ENCODE results near the gene HHEX. TPM values are rescaled to one million over a fixed set of nuclear protein-coding genes. Genes with fewer than 3 reads are reported as not detected.
"Not testable (repeated sequence)": the region's sequence is repeated elsewhere in the genome, so short reads cannot be mapped to it uniquely, and the experiment has no call there.

Gene HHEX
- total RNA-seq = under 1 TPM; 0.34 to 0.67 TPM

GRCh38 chr10:92689663-92690210 is at the start of gene HHEX:
Gene HHEX (plus strand): TSS chr10:92689955. CDS start chr10:92689987, 32 bp downstream.
- Mint-ChIP-seq H3K27ac (no peak within 1 kb of the TSS), H3K27me3 (ENCODE audit: low read depth) (peaks cover 75% of the 10 kb centered on the region), H3K9me3 (peaks cover 0 to 2% of the 10 kb centered on the region in 2 donors), H3K4me1 (ENCODE audit: low read depth) (peaks cover 22% of the 10 kb centered on the region), H3K4me3 (peak within 1 kb of the TSS; percentile 76 to 89), H3K36me3 (ENCODE audit: insufficient read depth in 2 of 2) (no peaks in the 10 kb centered on the region)
- ATAC-seq (replicated peaks in 1 of 2) = peak; percentile 73 to 80
- DNase-seq = peak; percentile 55 to 60

DNA sequence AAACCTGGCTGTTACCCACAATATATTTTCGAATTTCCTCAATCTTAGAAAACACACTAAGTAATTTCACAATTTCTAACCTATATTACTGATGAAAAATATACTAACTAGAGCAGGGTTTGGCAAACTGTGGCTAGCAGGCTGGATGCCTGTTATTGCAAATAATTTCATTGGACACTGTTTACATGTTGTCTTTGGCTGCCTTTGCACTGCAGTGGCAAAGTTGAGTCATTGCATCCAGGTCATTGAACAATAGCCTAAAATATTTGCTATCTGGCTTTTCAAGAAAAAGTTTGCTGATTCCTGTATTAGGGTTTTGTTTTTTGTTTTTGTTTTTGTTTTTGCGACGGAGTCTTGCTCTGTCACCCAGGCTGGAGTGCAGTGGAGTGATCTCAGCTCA is 49.6 kb upstream of the HHEX start:
- Mint-ChIP-seq H3K36me3 (ENCODE audit: insufficient read depth in 2 of 2) (peaks cover 3 to 38% of the 10 kb centered on the region in 2 donors), H3K27me3 (ENCODE audit: low read depth) (no peaks in the 10 kb centered on the region)

GRCh38 chr10:92641492-92641891 is 48.3 kb upstream of the HHEX start:
- Mint-ChIP-seq H3K36me3 (ENCODE audit: insufficient read depth in 2 of 2) (peaks cover 6 to 34% of the 10 kb centered on the region in 2 donors), H3K4me1 (ENCODE audit: low read depth) (peaks cover 6% of the 10 kb centered on the region), H3K27ac (no peak overlapping the region), H3K4me3 (no peak overlapping the region), H3K9me3 (no peaks in the 10 kb centered on the region), H3K27me3 (ENCODE audit: low read depth) (no peaks in the 10 kb centered on the region)
- no peak for DNase-seq
- ATAC-seq (replicated peaks in 1 of 2) = no peak

More for the DNA sequence above, 49.6 kb upstream of the HHEX start:
- Mint-ChIP-seq H3K4me3 (no peak overlapping the region), H3K27ac (no peak overlapping the region), H3K9me3 (no peaks in the 10 kb centered on the region), H3K4me1 (ENCODE audit: low read depth) (peaks cover 6% of the 10 kb centered on the region)
- DNase-seq = no peak
- ATAC-seq (replicated peaks in 1 of 2) = no peak

DNA sequence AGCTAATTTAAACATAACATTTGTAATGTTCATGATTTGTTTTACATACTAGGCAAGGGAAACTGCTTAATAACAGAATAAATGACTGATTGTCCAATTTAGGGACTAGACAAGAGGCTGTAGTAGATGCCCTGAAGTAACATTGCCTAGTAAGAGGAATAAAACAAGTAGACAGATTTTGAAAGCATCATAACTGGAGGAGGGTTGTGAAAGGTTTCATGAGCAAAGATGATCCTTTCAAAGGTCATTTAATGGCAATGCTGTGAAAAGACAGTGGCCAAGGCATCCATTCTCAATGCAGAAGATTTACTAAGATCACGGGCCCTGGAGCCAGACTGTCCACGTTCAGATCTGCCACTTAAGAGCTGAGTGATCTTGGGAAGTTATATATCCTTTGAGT is 44.8 kb upstream of the HHEX start:
- Mint-ChIP-seq H3K4me1 (ENCODE audit: low read depth) (peaks cover 6% of the 10 kb centered on the region), H3K9me3 (no peaks in the 10 kb centered on the region), H3K27me3 (ENCODE audit: low read depth) (no peaks in the 10 kb centered on the region), H3K36me3 (ENCODE audit: insufficient read depth in 2 of 2) (peaks cover 10 to 53% of the 10 kb centered on the region in 2 donors), H3K4me3 (no peak overlapping the region), H3K27ac (no peak overlapping the region)
- DNase-seq (no peak), ATAC-seq (replicated peaks in 1 of 2) (no peak)

DNA sequence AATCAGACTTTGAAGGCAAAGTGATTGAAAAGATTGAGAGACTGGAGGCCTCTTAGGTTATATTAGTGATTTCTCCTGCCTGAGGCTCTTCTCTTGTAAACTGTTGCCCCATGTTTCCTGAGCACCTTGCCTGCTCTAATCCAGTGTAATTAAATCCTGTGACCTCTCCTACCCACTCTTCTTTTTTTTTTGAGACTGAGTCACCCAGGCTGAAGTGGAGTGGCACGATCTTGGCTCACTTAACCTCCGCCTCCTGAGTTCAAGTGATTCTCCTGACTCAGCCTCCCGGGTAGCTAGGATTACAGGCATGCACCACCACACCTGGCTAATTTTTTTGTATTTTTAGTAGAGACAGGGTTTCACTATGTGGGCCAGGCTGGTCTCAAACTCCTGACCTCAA is 38.9 kb upstream of the HHEX start:
- not testable (repeated sequence) for H3K4me1 Mint-ChIP-seq (ENCODE audit: low read depth); H3K27ac Mint-ChIP-seq; DNase-seq; H3K9me3 Mint-ChIP-seq; ATAC-seq (replicated peaks in 1 of 2); H3K4me3 Mint-ChIP-seq; H3K27me3 Mint-ChIP-seq (ENCODE audit: low read depth)
- H3K36me3 Mint-ChIP-seq (ENCODE audit: insufficient read depth in 2 of 2) = peaks cover 11 to 50% of the 10 kb centered on the region in 2 donors

DNA sequence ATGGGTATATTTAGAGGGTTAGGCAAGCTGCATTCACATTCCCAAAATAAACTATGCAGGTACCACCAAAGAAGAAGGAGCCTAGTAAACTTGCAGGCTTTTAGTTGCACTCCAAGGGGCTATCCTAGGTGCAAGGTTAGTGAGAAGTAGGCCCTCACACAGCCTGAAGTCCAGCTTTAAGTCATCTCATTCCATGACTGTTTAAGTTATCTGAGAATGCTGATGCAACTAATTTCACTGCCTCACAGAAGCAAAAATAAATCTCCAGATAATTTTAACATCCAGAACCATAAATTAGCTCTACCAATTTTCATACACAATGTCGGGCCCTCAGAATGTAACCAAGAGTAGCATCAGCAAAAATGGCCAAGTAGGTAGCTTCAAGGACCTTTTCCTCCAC is 34.3 kb upstream of the HHEX start:
- Mint-ChIP-seq H3K4me3 (no peak overlapping the region), H3K9me3 (no peaks in the 10 kb centered on the region), H3K4me1 (ENCODE audit: low read depth) (no peaks in the 10 kb centered on the region), H3K27me3 (ENCODE audit: low read depth) (no peaks in the 10 kb centered on the region), H3K27ac (peak overlapping the region; percentile 67), H3K36me3 (ENCODE audit: insufficient read depth in 2 of 2) (peaks cover 5 to 24% of the 10 kb centered on the region in 2 donors)
- DNase-seq (no peak), ATAC-seq (replicated peaks in 1 of 2) (no peak)

DNA sequence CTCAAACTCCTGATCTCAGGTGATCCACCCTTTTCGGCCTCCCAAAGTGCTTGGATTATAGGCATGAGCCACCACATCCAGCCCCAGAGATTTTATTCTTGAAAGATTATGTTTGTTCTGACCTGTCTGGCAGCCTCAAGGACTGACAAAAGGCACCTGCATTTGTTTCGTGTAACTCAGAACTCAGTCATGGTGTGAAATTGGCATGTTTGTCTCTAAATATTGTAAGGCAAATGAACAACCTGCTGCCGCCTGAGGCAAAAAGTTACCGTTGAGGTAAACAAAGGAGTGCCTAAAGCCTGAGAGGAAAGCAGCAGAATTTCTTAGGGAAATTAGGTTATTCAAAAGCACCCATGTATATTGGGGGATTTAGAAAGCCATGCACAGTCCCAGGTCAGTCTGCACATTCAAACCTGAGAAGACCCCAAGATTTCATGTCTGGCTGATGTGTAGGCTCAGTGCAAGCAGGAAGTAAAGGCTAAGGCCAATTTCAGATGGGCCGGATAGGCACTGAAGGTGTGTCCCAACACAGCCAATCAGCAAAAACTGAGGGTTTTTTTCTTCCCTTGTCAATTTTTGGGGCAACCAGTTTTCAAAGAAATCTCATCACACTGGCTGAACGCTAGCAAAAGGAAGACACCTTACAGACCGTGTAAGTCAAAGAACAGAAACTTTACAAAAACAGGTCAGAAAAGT is 33.3 kb upstream of the HHEX start:
- H3K4me1 Mint-ChIP-seq (ENCODE audit: low read depth) = no peaks in the 10 kb centered on the region
- H3K27me3 Mint-ChIP-seq (ENCODE audit: low read depth) = no peaks in the 10 kb centered on the region
- no peak for DNase-seq
- ATAC-seq (replicated peaks in 1 of 2) = no peak
- no peak overlapping the region for H3K27ac Mint-ChIP-seq
- H3K4me3 Mint-ChIP-seq = no peak overlapping the region
- H3K9me3 Mint-ChIP-seq = peaks cover 0 to under 1% of the 10 kb centered on the region in 2 donors
- peaks cover 1 to 17% of the 10 kb centered on the region in 2 donors for H3K36me3 Mint-ChIP-seq (ENCODE audit: insufficient read depth in 2 of 2)

- Mint-ChIP-seq H3K27ac (no peak overlapping the region), H3K4me3 (no peak overlapping the region), H3K27me3 (ENCODE audit: low read depth) (no peaks in the 10 kb centered on the region), H3K4me1 (ENCODE audit: low read depth) (no peaks in the 10 kb centered on the region), H3K9me3 (peaks cover 0 to 1% of the 10 kb centered on the region in 2 donors), H3K36me3 (ENCODE audit: insufficient read depth in 2 of 2) (peaks cover 1 to 16% of the 10 kb centered on the region in 2 donors)
- DNase-seq (no peak), ATAC-seq (replicated peaks in 1 of 2) (no peak)
These were observed 32.7 kb upstream of the HHEX start for GRCh38 chr10:92657024-92657423.

GRCh38 chr10:92662848-92663247 is 26.9 kb upstream of the HHEX start:
- peaks cover 6 to 9% of the 10 kb centered on the region in 2 donors for H3K9me3 Mint-ChIP-seq
- no peak overlapping the region for H3K4me3 Mint-ChIP-seq
- peaks cover 2 to 4% of the 10 kb centered on the region in 2 donors for H3K36me3 Mint-ChIP-seq (ENCODE audit: insufficient read depth in 2 of 2)
- no peaks in the 10 kb centered on the region for H3K4me1 Mint-ChIP-seq (ENCODE audit: low read depth)
- no peak overlapping the region for H3K27ac Mint-ChIP-seq
- no peaks in the 10 kb centered on the region for H3K27me3 Mint-ChIP-seq (ENCODE audit: low read depth)
- ATAC-seq (replicated peaks in 1 of 2) = no peak
- no peak for DNase-seq

GRCh38 chr10:92664322-92664721 is 25.4 kb upstream of the HHEX start:
- DNase-seq (no peak), ATAC-seq (replicated peaks in 1 of 2) (no peak)
- no peaks in the 10 kb centered on the region for H3K27me3 Mint-ChIP-seq (ENCODE audit: low read depth)
- H3K36me3 Mint-ChIP-seq (ENCODE audit: insufficient read depth in 2 of 2) = peaks cover 2 to 4% of the 10 kb centered on the region in 2 donors
- H3K4me1 Mint-ChIP-seq (ENCODE audit: low read depth) = no peaks in the 10 kb centered on the region
- peaks cover 6 to 9% of the 10 kb centered on the region in 2 donors for H3K9me3 Mint-ChIP-seq
- H3K27ac Mint-ChIP-seq = no peak overlapping the region
- H3K4me3 Mint-ChIP-seq = no peak overlapping the region

DNA sequence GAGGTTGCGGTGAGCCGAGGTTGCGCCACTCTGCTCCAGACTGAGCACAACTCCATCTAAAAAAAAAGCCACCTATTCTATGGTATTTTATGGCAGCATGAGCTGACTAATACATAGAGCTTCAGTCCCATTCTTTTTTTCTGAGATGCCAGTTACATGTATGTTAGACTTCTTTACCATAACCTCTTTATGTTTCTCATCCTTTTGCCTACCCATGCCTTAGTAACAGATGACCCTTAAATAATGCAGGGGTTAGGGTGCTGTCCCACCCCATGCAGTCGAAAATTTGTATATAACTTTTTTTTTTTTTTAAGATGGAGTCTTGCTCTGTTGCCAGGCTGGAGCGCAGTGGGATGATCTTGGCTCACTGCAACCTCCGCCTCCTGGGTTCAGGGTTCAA is 22.7 kb upstream of the HHEX start:
- ATAC-seq (replicated peaks in 1 of 2) (no peak), DNase-seq (no peak)

GRCh38 chr10:92677708-92678107 is 12.0 kb upstream of the HHEX start:
- no peaks in the 10 kb centered on the region for H3K36me3 Mint-ChIP-seq (ENCODE audit: insufficient read depth in 2 of 2)
- H3K4me1 Mint-ChIP-seq (ENCODE audit: low read depth) = no peaks in the 10 kb centered on the region

More for the DNA sequence above, 22.7 kb upstream of the HHEX start:
- H3K27me3 Mint-ChIP-seq (ENCODE audit: low read depth) = peaks cover 7% of the 10 kb centered on the region
- H3K4me3 Mint-ChIP-seq = no peak overlapping the region
- peaks cover 2 to 4% of the 10 kb centered on the region in 2 donors for H3K36me3 Mint-ChIP-seq (ENCODE audit: insufficient read depth in 2 of 2)
- H3K9me3 Mint-ChIP-seq = peaks cover 4 to 9% of the 10 kb centered on the region in 2 donors
- no peak overlapping the region for H3K27ac Mint-ChIP-seq
- H3K4me1 Mint-ChIP-seq (ENCODE audit: low read depth) = no peaks in the 10 kb centered on the region

GRCh38 chr10:92678206-92678605 is 11.5 kb upstream of the HHEX start:
- DNase-seq (no peak), ATAC-seq (replicated peaks in 1 of 2) (no peak)
- Mint-ChIP-seq H3K9me3 (peaks cover 0 to 3% of the 10 kb centered on the region in 2 donors), H3K4me3 (no peak overlapping the region), H3K27me3 (ENCODE audit: low read depth) (peaks cover 9% of the 10 kb centered on the region), H3K4me1 (ENCODE audit: low read depth) (no peaks in the 10 kb centered on the region), H3K27ac (no peak overlapping the region), H3K36me3 (ENCODE audit: insufficient read depth in 2 of 2) (no peaks in the 10 kb centered on the region)

More at GRCh38 chr10:92677708-92678107, 12.0 kb upstream of the HHEX start:
- Mint-ChIP-seq H3K27ac (no peak overlapping the region), H3K27me3 (ENCODE audit: low read depth) (peaks cover 9% of the 10 kb centered on the region), H3K4me3 (no peak overlapping the region), H3K9me3 (peaks cover 0 to 3% of the 10 kb centered on the region in 2 donors)
- ATAC-seq (replicated peaks in 1 of 2) = no peak
- DNase-seq = no peak

Data from activated T-cell treated with anti-CD3 and anti-CD28 coated beads, Interleukin-2, amount 50 U/mL, for 72 hours (primary cell).